Measurements from ENCODE around the gene KRTAP4-7. TPM values are rescaled to one million over a fixed set of nuclear protein-coding genes. Genes with fewer than 3 reads are reported as not detected.
"Not testable (repeated sequence)": the region's sequence is repeated elsewhere in the genome, so short reads cannot be mapped to it uniquely, and the experiment has no call there.

Gene KRTAP4-7
- total RNA-seq (2021) = not detected in 2 replicates
- long read RNA-seq = 0 reads

GRCh38 chr17:41084100-41084856, at the start of gene KRTAP4-7:
TSS of gene KRTAP4-7 (plus strand) at chr17:41084150. CDS start at chr17:41084207, 57 bp downstream.
- H3K4ac ChIP-seq (ENCODE audit: low read depth, low read length); H4K91ac ChIP-seq (ENCODE audit: insufficient read length, low read depth, low read length); H2BK20ac ChIP-seq (ENCODE audit: low read depth, low read length, poor library complexity, severe bottlenecking); H3K4me2 ChIP-seq (ENCODE audit: insufficient read depth, insufficient read length, low read length); H3K79me1 ChIP-seq (ENCODE audit: insufficient read depth, low read depth, low read length, poor library complexity, severe bottlenecking); H3K4me3 Mint-ChIP-seq; H2BK15ac ChIP-seq (ENCODE audit: low read depth, low read length); H3K23me2 ChIP-seq (ENCODE audit: insufficient read length, low read depth, low read length, poor library complexity, severe bottlenecking); H3K27me3 ChIP-seq (ENCODE audit: insufficient read depth, low read length); H4K8ac ChIP-seq (replicated peaks; ENCODE audit: insufficient read length, low read depth, low read length); H3K79me2 ChIP-seq (ENCODE audit: insufficient read depth, low read length); H3K56ac ChIP-seq (ENCODE audit: insufficient read length, low read depth, low read length); H3T11ph ChIP-seq (ENCODE audit: low read length); H2BK120ac ChIP-seq (ENCODE audit: low read depth, low read length, poor library complexity, severe bottlenecking); H3K23ac ChIP-seq (ENCODE audit: insufficient read length, low read depth, low read length); H3K18ac ChIP-seq (ENCODE audit: insufficient read length, low read depth, low read length); H3K36me3 Mint-ChIP-seq (ENCODE audit: insufficient read depth in 1 of 3, low read depth in 3 of 3); H4K5ac ChIP-seq (ENCODE audit: insufficient read length, low read depth, low read length); H4K20me1 ChIP-seq (ENCODE audit: control insufficient read depth, insufficient read depth, insufficient read length); H2BK5ac ChIP-seq (ENCODE audit: insufficient read length, low read length); H3K9me3 Mint-ChIP-seq; DNase-seq; H3K27me3 Mint-ChIP-seq (ENCODE audit: low read depth); H3K9me3 ChIP-seq (ENCODE audit: control insufficient read depth, low read depth, low read length); H3K4me1 ChIP-seq (ENCODE audit: insufficient read depth, low read length); H2AFZ ChIP-seq (ENCODE audit: low read length); H3K9ac ChIP-seq (ENCODE audit: extremely low read depth, insufficient read length, low read length); H2BK12ac ChIP-seq (ENCODE audit: insufficient read length, low read depth, low read length); H3K27ac ChIP-seq (ENCODE audit: insufficient read length, low read depth, low read length); H3K14ac ChIP-seq (ENCODE audit: insufficient read depth, low read length); H2AK5ac ChIP-seq (ENCODE audit: insufficient read length, low read length): not testable (repeated sequence)
- no CpG with 5 or more reads among the region's 14 CpGs for WGBS (ENCODE audit: extremely low coverage, insufficient read length, low lambda C conversion rate)
- peaks cover 15 to 17% of the 10 kb centered on the region in 2 experiments for H3K4me1 Mint-ChIP-seq
- peak within 1 kb of the TSS in 1 of 3 experiments; percentile 86; a peak in 1 of 7 replicates for H3K27ac Mint-ChIP-seq

DNA sequence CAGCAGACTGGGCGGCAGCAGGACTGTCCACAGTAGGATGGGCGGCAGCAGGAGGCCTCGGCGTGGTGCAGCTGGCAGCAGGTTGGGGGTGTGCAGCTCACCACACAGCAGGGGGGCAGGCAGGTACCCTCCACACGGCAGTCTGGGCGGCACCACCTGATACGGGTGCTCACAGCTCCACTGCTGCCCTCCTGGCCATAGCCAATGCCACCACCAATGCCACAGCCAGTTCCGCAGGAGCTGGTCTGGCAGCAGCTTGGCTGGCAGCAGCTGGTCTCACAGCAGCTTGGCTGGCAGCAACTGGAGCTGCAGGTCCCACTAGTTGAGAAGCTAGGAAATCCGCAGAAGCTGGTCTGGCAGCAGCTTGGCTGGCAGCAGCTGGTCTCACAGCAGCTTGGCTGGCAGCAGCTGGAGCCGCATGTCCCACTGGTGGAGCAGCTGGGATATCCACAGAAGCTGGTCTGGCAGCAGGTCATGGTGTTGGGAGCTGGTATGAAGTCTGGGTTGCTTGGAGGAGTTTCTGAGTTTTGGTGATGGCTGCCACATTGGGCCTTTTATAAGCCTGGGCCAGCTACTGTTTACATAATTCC, 49.5 kb upstream of the KRTAP4-7 start, which contains the start of gene KRTAP1-3:
KRTAP1-3 (minus strand) TSS at position 529 of the 590 bp plus-strand sequence; CDS start at position 476, 53 bp downstream.
- not testable (repeated sequence) for H3K27me3 Mint-ChIP-seq (ENCODE audit: low read depth); H4K91ac ChIP-seq (ENCODE audit: insufficient read length, low read depth, low read length); H3K4ac ChIP-seq (ENCODE audit: low read depth, low read length); H3K79me1 ChIP-seq (ENCODE audit: insufficient read depth, low read depth, low read length, poor library complexity, severe bottlenecking); H3K9ac ChIP-seq (ENCODE audit: extremely low read depth, insufficient read length, low read length); H2AK5ac ChIP-seq (ENCODE audit: insufficient read length, low read length); H3K4me2 ChIP-seq (ENCODE audit: insufficient read depth, insufficient read length, low read length); H3T11ph ChIP-seq (ENCODE audit: low read length); H3K4me1 ChIP-seq (ENCODE audit: insufficient read depth, low read length); H2AFZ ChIP-seq (ENCODE audit: low read length); H2BK5ac ChIP-seq (ENCODE audit: insufficient read length, low read length); H3K23me2 ChIP-seq (ENCODE audit: insufficient read length, low read depth, low read length, poor library complexity, severe bottlenecking); H3K23ac ChIP-seq (ENCODE audit: insufficient read length, low read depth, low read length); H3K79me2 ChIP-seq (ENCODE audit: insufficient read depth, low read length); H3K18ac ChIP-seq (ENCODE audit: insufficient read length, low read depth, low read length); H3K9me3 Mint-ChIP-seq; H3K14ac ChIP-seq (ENCODE audit: insufficient read depth, low read length); H2BK12ac ChIP-seq (ENCODE audit: insufficient read length, low read depth, low read length); H3K9me3 ChIP-seq (ENCODE audit: control insufficient read depth, low read depth, low read length); DNase-seq; H2BK20ac ChIP-seq (ENCODE audit: low read depth, low read length, poor library complexity, severe bottlenecking); H2BK120ac ChIP-seq (ENCODE audit: low read depth, low read length, poor library complexity, severe bottlenecking); H3K4me3 Mint-ChIP-seq; H4K8ac ChIP-seq (replicated peaks; ENCODE audit: insufficient read length, low read depth, low read length); H3K36me3 Mint-ChIP-seq (ENCODE audit: insufficient read depth in 1 of 3, low read depth in 3 of 3); H3K27ac ChIP-seq (ENCODE audit: insufficient read length, low read depth, low read length); H3K27me3 ChIP-seq (ENCODE audit: insufficient read depth, low read length); H3K56ac ChIP-seq (ENCODE audit: insufficient read length, low read depth, low read length); H4K5ac ChIP-seq (ENCODE audit: insufficient read length, low read depth, low read length); H4K20me1 ChIP-seq (ENCODE audit: control insufficient read depth, insufficient read depth, insufficient read length); H2BK15ac ChIP-seq (ENCODE audit: low read depth, low read length); H3K27ac Mint-ChIP-seq
- H3K4me1 Mint-ChIP-seq = peaks cover 26 to 28% of the 10 kb centered on the region in 2 experiments
- no CpG with 5 or more reads among the region's 10 CpGs for WGBS (ENCODE audit: extremely low coverage, insufficient read length, low lambda C conversion rate)
